Activated CD4-positive, alpha-beta memory T cell treated with anti-CD3 and anti-CD28 coated beads, Interleukin-2, amount 10 ng/mL, durations not matched to agents 7 days and 5 days (primary cell): ENCODE measurements around the gene SLC2A4. TPM values are rescaled to one million over a fixed set of nuclear protein-coding genes. Genes with fewer than 3 reads are reported as not detected.

Experiments used
- CTCF ChIA-PET: fragments of 350-600 bp; sonication (Branson Sonifier 250); formaldehyde crosslinking; loops from one replicate; lab custom pipeline; 2021; ENCODE audit warnings: antibody characterized with exemption, inconsistent platforms; lab: Charles Lee
- POLR2A ChIA-PET: fragments of 350-600 bp; sonication (Branson Sonifier 250); formaldehyde crosslinking; loops from one replicate; lab custom pipeline; 2021; ENCODE audit warnings: antibody characterized with exemption; lab: Charles Lee
- DNase-seq: peaks from one replicate; pipeline ENCODE4 v3.0.0-alpha.2; 2020
- H3K27ac Mint-ChIP-seq: one replicate; pipeline ENCODE4 v1.8.0; 2021; ENCODE audit warnings: mild to moderate bottlenecking, mixed read lengths
- H3K27me3 Mint-ChIP-seq: one replicate; pipeline ENCODE4 v1.8.0; 2021; ENCODE audit warnings: mixed read lengths
- H3K36me3 Mint-ChIP-seq: one replicate; pipeline ENCODE4 v1.8.0; 2021; ENCODE audit warnings: low read depth, mixed read lengths
- H3K4me1 Mint-ChIP-seq: one replicate; pipeline ENCODE4 v1.8.0; 2021; ENCODE audit warnings: mixed read lengths
- H3K4me3 Mint-ChIP-seq: one replicate; pipeline ENCODE4 v1.8.0; 2021; ENCODE audit warnings: mild to moderate bottlenecking, mixed read lengths
- H3K9me3 Mint-ChIP-seq: one replicate; pipeline ENCODE4 v1.8.0; 2021; ENCODE audit warnings: mixed read lengths
- total RNA-seq, 2 experiments: library from RNA; stranded (reverse); gene quantifications; one replicate each; pipeline ENCODE4 v1.2.3, GENCODE V29; 2021

Gene SLC2A4
- total RNA-seq, 2 experiments from 2014 or later = not detected

- ChIA-PET CTCF (no interaction called here), POLR2A (interaction anchor here (1.0 kb wide), 1 partner anchor 19 kb away, joined by 3 read pairs; no protein-coding TSS in a partner anchor)
- peaks cover 20% of the 10 kb centered on the region for H3K36me3 Mint-ChIP-seq
- no peaks in the 10 kb centered on the region for H3K9me3 Mint-ChIP-seq
- peak overlapping the region; percentile 54 for H3K4me3 Mint-ChIP-seq
- H3K27me3 Mint-ChIP-seq = peaks cover 29% of the 10 kb centered on the region
- DNase-seq = no peak
- no peak overlapping the region for H3K27ac Mint-ChIP-seq
- peaks cover 28% of the 10 kb centered on the region for H3K4me1 Mint-ChIP-seq
These were observed 20.7 kb upstream of the SLC2A4 start for GRCh38 chr17:7260651-7261378.

- CTCF ChIA-PET = no interaction called here
- POLR2A ChIA-PET = no interaction called here
- peak overlapping the region; percentile 54 for H3K4me3 Mint-ChIP-seq
- peaks cover 32% of the 10 kb centered on the region for H3K27me3 Mint-ChIP-seq
- H3K9me3 Mint-ChIP-seq = no peaks in the 10 kb centered on the region
- no peak overlapping the region for H3K27ac Mint-ChIP-seq
- peaks cover 17% of the 10 kb centered on the region for H3K36me3 Mint-ChIP-seq
- no peak for DNase-seq
- peaks cover 28% of the 10 kb centered on the region for H3K4me1 Mint-ChIP-seq
These were observed 19.9 kb upstream of the SLC2A4 start for GRCh38 chr17:7261379-7262191.

- Mint-ChIP-seq H3K4me3 (peak within 1 kb of the TSS; percentile 62), H3K9me3 (no peaks in the 10 kb centered on the region), H3K27ac (peak within 1 kb of the TSS; percentile 16), H3K4me1 (peaks cover 28% of the 10 kb centered on the region), H3K27me3 (peaks cover 35% of the 10 kb centered on the region), H3K36me3 (peaks cover 12% of the 10 kb centered on the region)
- POLR2A ChIA-PET = no interaction called here
- CTCF ChIA-PET = no interaction called here
- no peak for DNase-seq
These were observed 19.2 kb upstream of the SLC2A4 start, which contains the start of gene CLDN7 for GRCh38 chr17:7262192-7262934. CLDN7 (minus strand) TSS chr17:7262478; CDS start chr17:7262043, 435 bp downstream.

- DNase-seq = no peak
- peak overlapping the region; percentile 62 for H3K4me3 Mint-ChIP-seq
- peaks cover 8% of the 10 kb centered on the region for H3K36me3 Mint-ChIP-seq
- ChIA-PET POLR2A (no interaction called here), CTCF (interaction anchor here (1.3 kb wide), 1 partner anchor 34 kb away, joined by 5 read pairs; no protein-coding TSS in a partner anchor)
- peaks cover 28% of the 10 kb centered on the region for H3K4me1 Mint-ChIP-seq
- peak overlapping the region; percentile 16 for H3K27ac Mint-ChIP-seq
- no peaks in the 10 kb centered on the region for H3K9me3 Mint-ChIP-seq
- H3K27me3 Mint-ChIP-seq = peaks cover 35% of the 10 kb centered on the region
These were observed 18.4 kb upstream of the SLC2A4 start for GRCh38 chr17:7262935-7263800.

GRCh38 chr17:7263801-7264078 lies 17.8 kb upstream of the SLC2A4 start:
- Mint-ChIP-seq H3K9me3 (no peaks in the 10 kb centered on the region), H3K27me3 (peaks cover 37% of the 10 kb centered on the region), H3K4me1 (peaks cover 28% of the 10 kb centered on the region), H3K27ac (no peak overlapping the region), H3K36me3 (peaks cover 7% of the 10 kb centered on the region), H3K4me3 (no peak overlapping the region)
- ChIA-PET POLR2A (no interaction called here), CTCF (interaction anchor here (1.3 kb wide), 1 partner anchor 33 kb away, joined by 5 read pairs; no protein-coding TSS in a partner anchor)
- DNase-seq = no peak

- H3K9me3 Mint-ChIP-seq = no peaks in the 10 kb centered on the region
- no peak overlapping the region for H3K27ac Mint-ChIP-seq
- H3K27me3 Mint-ChIP-seq = peaks cover 43% of the 10 kb centered on the region
- H3K36me3 Mint-ChIP-seq = no peaks in the 10 kb centered on the region
- H3K4me3 Mint-ChIP-seq = no peak overlapping the region
- peaks cover 23% of the 10 kb centered on the region for H3K4me1 Mint-ChIP-seq
- POLR2A ChIA-PET = interaction anchor here (1.7 kb wide), 1 partner anchor 10 kb away, joined by 3 read pairs; no protein-coding TSS in a partner anchor
- CTCF ChIA-PET = no interaction called here
- DNase-seq = no peak
These were observed 14.7 kb upstream of the SLC2A4 start for GRCh38 chr17:7266784-7267183.

- Mint-ChIP-seq H3K4me1 (peaks cover 24% of the 10 kb centered on the region), H3K4me3 (no peak overlapping the region), H3K36me3 (no peaks in the 10 kb centered on the region), H3K27me3 (peaks cover 26% of the 10 kb centered on the region), H3K9me3 (no peaks in the 10 kb centered on the region), H3K27ac (no peak overlapping the region)
- DNase-seq = no peak
- ChIA-PET CTCF (interaction anchor here (1.0 kb wide), 1 partner anchor 17 kb away, joined by 7 read pairs; no protein-coding TSS in a partner anchor), POLR2A (no interaction called here)
These were observed 2.1 kb upstream of the SLC2A4 start for GRCh38 chr17:7279448-7279847.

GRCh38 chr17:7280519-7281073 lies 922 bp upstream of the SLC2A4 start:
- Mint-ChIP-seq H3K9me3 (no peaks in the 10 kb centered on the region), H3K4me3 (peak overlapping the region; percentile 56), H3K36me3 (no peaks in the 10 kb centered on the region), H3K4me1 (peaks cover 24% of the 10 kb centered on the region), H3K27me3 (peaks cover 26% of the 10 kb centered on the region), H3K27ac (no peak overlapping the region)
- DNase-seq = peak; percentile 87
- ChIA-PET POLR2A (interaction anchor here (1.2 kb wide), 1 partner anchor 34 kb away, joined by 3 read pairs; no protein-coding TSS in a partner anchor), CTCF (interaction anchor here (1.0 to 1.5 kb wide), 3 partner anchors 16 to 120 kb away, joined by 3 to 9 read pairs (median 4); partner anchors contain the start of gene CTDNEP1)

GRCh38 chr17:7281953-7282751 lies 634 bp downstream of the SLC2A4 start:
- ChIA-PET CTCF (interaction anchor here (1.5 kb wide), 1 partner anchor 14 kb away, joined by 9 read pairs; no protein-coding TSS in a partner anchor), POLR2A (interaction anchor here (1.1 to 1.6 kb wide), 4 partner anchors 16 to 280 kb away, joined by 3 to 4 read pairs (median 3); partner anchors contain the start of genes POLR2A and SENP3)
- no peaks in the 10 kb centered on the region for H3K9me3 Mint-ChIP-seq

GRCh38 chr17:7282752-7283321 lies 1.3 kb downstream of the SLC2A4 start:
- no peak overlapping the region for H3K4me3 Mint-ChIP-seq
- peaks cover 24% of the 10 kb centered on the region for H3K4me1 Mint-ChIP-seq
- ChIA-PET CTCF (interaction anchor here (1.5 kb wide), 1 partner anchor 13 kb away, joined by 9 read pairs; no protein-coding TSS in a partner anchor), POLR2A (interaction anchor here (1.3 to 1.6 kb wide), 3 partner anchors 15 to 202 kb away, joined by 3 to 4 read pairs (median 3); partner anchors contain the start of gene POLR2A)
- peaks cover 41% of the 10 kb centered on the region for H3K27me3 Mint-ChIP-seq
- H3K9me3 Mint-ChIP-seq = no peaks in the 10 kb centered on the region
- DNase-seq = no peak
- H3K36me3 Mint-ChIP-seq = no peaks in the 10 kb centered on the region
- no peak overlapping the region for H3K27ac Mint-ChIP-seq

More at GRCh38 chr17:7281953-7282751, 634 bp downstream of the SLC2A4 start:
- no peak for DNase-seq
- H3K36me3 Mint-ChIP-seq = no peaks in the 10 kb centered on the region
- peak overlapping the region; percentile 56 for H3K4me3 Mint-ChIP-seq
- H3K27ac Mint-ChIP-seq = no peak overlapping the region
- H3K27me3 Mint-ChIP-seq = peaks cover 35% of the 10 kb centered on the region
- H3K4me1 Mint-ChIP-seq = peaks cover 24% of the 10 kb centered on the region
